GM19239 (cell line): ENCODE measurements around the gene MYORG.
"Not testable (repeated sequence)": the region's sequence is repeated elsewhere in the genome, so short reads cannot be mapped to it uniquely, and the experiment has no call there.

Source experiments
- DNase-seq: peaks from one replicate; pipeline ENCODE4 v3.0.0; 2011; ENCODE audit warnings: low spot score; ENCODE audit not compliant: insufficient read length
- FAIRE-seq: peaks from 2 replicates; lab custom pipeline; 2011; peaks lifted over from hg19 to GRCh38; lab: Jason Lieb, UNC

MYORG gene

DNA sequence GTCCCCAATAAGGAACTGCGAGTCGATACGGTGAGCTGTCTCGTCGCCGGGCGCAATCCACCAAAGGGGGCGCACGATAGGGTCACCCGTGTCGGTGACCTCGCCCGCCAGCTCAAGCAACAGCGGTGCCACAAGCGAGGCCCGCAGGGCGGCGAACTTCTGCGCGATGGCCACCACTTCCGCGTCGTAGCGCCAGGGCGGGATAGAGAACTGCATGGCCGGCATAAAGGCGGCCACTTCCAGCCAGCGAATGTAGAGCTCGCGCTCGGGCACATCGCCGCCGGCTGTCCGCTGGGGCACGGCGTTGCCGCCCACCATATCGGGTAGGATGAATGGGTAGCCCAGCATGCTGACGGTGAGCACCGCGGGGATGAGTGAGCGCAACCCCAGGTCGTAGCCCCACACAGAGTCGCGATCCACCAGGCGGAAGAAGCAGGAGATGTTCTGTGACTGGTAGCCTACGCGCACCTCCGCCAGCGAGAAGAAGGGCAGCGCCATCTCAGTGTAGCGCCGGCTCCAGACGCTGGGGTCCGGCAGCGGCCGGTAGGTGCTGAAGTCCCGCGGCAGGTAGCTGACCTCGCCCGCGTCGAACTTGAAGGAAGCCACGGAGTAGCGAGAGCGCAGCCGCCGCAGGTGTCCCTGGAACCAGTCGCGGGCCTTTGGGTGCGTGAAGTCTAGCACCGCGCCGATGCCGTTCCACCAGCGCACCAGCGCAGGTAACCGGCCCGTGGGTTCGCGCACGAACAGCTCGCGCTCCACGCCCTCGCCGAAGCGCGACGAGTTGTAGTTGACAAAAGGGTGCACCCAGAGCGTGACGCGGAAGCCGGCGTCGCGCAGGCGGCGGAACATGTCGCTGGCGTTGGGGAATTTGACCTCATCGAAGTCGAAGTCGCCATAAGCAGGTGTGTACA lies 5.5 kb downstream of the MYORG start:
- FAIRE-seq (no peak), DNase-seq (no peak)

GRCh38 chr9:34370335-34370969 lies 6.2 kb downstream of the MYORG start:
- no peak for DNase-seq
- FAIRE-seq = no peak

DNA sequence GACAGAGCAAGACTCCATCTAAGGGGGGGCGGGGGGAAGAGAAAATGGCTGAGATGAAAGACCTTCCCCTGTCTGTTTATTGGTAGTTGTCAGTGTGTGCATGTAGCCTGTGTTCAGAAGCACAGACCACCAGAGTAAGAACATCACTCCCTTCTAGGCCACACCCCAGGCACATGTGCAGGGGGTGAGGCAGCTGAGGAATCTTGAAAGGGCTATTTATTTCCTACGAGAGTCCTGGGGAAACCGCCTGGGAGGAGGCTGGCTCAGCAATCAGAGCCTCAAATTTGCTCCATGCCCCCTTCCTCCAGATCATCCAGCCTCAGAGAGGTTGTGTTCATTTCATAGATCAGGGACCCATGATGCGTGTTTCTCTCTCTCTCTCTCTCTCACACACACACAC lies 7.1 kb downstream of the MYORG start:
- DNase-seq (no peak), FAIRE-seq (no peak)

- not testable (repeated sequence) for FAIRE-seq, DNase-seq
Measured at GRCh38 chr9:34368796-34369195, 7.9 kb downstream of the MYORG start.

DNA sequence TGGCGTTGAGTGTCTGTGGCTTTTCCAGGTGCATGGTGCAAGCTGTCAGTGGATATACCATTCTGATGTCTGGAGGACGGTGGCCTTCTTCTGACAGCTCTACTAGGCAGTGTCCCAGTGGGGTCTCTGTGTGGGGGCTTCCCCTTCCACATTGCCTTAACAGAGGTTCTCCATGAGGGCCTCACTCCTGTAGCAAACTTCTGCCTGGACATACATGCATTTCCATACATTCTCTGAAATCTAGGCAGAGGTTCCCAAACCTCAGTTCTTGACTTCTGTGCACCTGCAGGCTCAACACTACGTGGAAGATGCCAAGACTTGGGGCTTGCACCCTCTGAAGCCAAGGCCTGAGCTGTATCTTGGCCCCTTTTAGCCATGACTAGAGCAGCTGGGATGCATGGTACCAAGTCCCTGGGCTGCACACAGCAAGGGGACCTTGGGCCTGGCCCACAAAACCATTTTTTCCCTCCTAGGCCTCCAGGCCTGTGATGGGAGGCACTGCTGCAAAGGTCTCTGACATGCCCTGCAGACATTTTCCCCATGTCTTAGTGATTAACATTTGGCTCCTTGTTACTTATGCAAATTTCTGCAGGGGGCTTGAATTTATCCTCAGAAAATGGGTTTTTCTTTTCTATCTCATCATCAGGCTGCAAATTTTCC lies 8.8 kb downstream of the MYORG start:
- DNase-seq, FAIRE-seq: not testable (repeated sequence)

GRCh38 chr9:34366365-34366764 lies 10.3 kb downstream of the MYORG start:
- no peak for FAIRE-seq
- DNase-seq = no peak

GRCh38 chr9:34365282-34365681 lies 11.4 kb downstream of the MYORG start:
- FAIRE-seq = no peak
- DNase-seq = no peak

GRCh38 chr9:34363619-34364351 lies 12.9 kb downstream of the MYORG start:
- DNase-seq (no peak), FAIRE-seq (no peak)

GRCh38 chr9:34362614-34363214 lies 14.0 kb downstream of the MYORG start:
- FAIRE-seq = no peak
- DNase-seq = no peak

GRCh38 chr9:34352957-34353356 lies 23.7 kb downstream of the MYORG start:
- not testable (repeated sequence) for FAIRE-seq, DNase-seq

DNA sequence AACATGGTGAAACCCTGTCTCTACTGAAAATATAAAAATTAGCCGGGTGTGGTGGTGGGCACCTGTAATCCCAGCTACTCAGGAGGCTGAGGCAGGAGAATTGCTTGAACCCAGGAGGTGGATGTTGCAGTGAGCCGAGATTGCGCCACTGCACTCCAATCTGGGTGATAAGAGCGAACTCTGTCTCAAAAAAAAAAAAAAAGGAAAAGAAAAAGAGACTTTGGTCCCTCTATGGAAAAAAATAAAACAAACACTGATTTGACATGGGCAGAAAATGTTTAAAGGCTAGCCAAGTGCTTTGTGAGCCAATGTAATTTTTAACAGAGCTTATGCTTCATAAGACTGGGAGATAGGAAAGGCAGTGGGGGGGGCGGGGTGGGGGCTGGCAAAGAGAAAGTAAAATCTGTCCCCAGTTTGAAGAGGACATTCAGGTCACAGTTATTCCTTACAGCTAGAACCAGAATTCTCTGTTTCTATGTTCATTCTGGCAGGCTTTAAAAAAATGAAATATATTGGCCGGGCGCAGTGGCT lies 24.5 kb downstream of the MYORG start:
- not testable (repeated sequence) for FAIRE-seq, DNase-seq

DNA sequence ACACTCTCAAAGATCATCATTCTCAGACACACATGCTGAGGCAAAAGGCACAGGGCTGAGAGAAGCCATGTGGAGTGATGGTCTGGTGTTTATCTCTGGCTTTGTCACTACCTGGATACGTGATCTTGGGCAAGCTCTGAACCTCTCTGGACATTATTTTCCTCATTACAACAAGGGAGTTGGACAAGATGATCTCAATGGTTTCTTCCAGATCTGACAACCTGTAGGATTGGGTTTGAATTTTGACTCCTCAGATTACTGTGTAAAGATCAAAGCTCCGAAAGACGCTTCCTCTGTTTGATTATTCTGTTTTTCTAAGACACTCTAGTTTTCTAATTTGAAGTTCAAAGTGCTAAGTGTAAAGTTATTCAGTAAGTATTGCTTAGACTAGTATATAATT lies 27.4 kb downstream of the MYORG start:
- DNase-seq (no peak), FAIRE-seq (no peak)

- FAIRE-seq (no peak), DNase-seq (no peak)
Measured at GRCh38 chr9:34347800-34348158, 28.9 kb downstream of the MYORG start.

GRCh38 chr9:34346873-34347799 lies 29.6 kb downstream of the MYORG start:
- DNase-seq (no peak), FAIRE-seq (no peak)

GRCh38 chr9:34343605-34344004 lies 33.1 kb downstream of the MYORG start:
- no peak for DNase-seq
- no peak for FAIRE-seq

DNA sequence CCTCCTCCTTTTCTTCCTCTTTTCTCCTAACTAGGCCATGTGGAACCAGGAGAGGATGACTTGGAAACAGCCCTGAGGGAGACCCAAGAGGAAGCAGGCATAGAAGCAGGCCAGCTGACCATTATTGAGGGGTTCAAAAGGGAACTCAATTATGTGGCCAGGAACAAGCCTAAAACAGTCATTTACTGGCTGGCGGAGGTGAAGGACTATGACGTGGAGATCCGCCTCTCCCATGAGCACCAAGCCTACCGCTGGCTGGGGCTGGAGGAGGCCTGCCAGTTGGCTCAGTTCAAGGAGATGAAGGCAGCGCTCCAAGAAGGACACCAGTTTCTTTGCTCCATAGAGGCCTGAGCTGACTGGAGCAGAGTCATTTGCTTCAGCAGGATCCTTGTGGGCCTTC lies 33.6 kb downstream of the MYORG start:
- DNase-seq (no peak), FAIRE-seq (no peak)

DNA sequence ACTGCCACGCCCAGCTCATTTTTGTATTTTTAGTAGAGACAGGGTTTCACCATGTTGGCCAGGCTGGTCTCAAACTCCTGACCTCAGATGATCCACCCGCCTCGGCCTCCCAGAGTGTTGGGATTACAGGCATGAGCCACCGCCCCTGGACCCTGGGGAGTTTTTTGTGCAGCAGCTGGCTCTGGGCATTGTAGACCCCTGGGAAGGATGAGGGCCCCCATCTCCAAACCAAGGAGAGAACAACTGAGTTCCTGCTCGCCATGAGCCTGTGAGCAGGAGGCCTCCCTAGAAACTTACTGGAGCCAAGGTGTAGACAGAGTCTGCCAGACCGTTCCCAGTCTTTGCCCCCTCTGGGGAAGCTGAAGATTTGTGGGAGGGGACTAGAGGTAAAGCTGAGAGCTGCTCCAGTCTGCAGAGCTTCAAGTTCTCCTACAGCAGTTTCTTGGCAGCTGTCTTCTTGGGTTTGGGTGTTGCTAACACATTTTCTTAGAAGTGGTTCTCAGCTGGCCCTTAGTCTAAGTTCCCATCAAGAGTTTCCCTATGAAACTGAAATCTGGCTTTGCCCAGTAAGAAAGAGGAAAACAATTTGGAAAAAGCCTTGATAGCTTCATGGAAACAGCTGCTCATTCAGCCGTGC lies 34.9 kb downstream of the MYORG start:
- DNase-seq (no peak), FAIRE-seq (no peak)

GRCh38 chr9:34338665-34339385 lies 37.9 kb downstream of the MYORG start:
- DNase-seq (no peak), FAIRE-seq (no peak)
